Globus pallidus (tissue), 1 donor: Measurements from ENCODE around the gene IMPG1.
"Not testable (repeated sequence)": the region's sequence is repeated elsewhere in the genome, so short reads cannot be mapped to it uniquely, and the experiment has no call there.

Source experiments
- DNase-seq: peaks from one replicate; pipeline ENCODE4 v3.0.0-alpha.2; 2015; ENCODE audit warnings: low spot score

IMPG1 gene

GRCh38 chr6:75946146-75946831 is 126.2 kb downstream of the IMPG1 start:
- DNase-seq = no peak

GRCh38 chr6:75943381-75943780 is 129.1 kb downstream of the IMPG1 start:
- DNase-seq = no peak

GRCh38 chr6:75941509-75941908 is 131.0 kb downstream of the IMPG1 start:
- no peak for DNase-seq

- no peak for DNase-seq
Measured at GRCh38 chr6:75940564-75940963, 131.9 kb downstream of the IMPG1 start.

- no peak for DNase-seq
Measured at GRCh38 chr6:75937846-75938245, 134.6 kb downstream of the IMPG1 start.

- DNase-seq = no peak
Measured at GRCh38 chr6:75936682-75937081, 135.8 kb downstream of the IMPG1 start.

GRCh38 chr6:75935473-75935793 is 137.0 kb downstream of the IMPG1 start:
- DNase-seq = no peak

GRCh38 chr6:75934643-75935472 is 137.6 kb downstream of the IMPG1 start:
- peak; percentile 67 for DNase-seq

- no peak for DNase-seq
Measured at GRCh38 chr6:75933387-75933975, 139.0 kb downstream of the IMPG1 start.

- DNase-seq = peak; percentile 19
Measured at GRCh38 chr6:75932067-75932466, 140.4 kb downstream of the IMPG1 start.

GRCh38 chr6:75931011-75931680 is 141.3 kb downstream of the IMPG1 start:
- DNase-seq = no peak

GRCh38 chr6:75926293-75927168 is 145.9 kb downstream of the IMPG1 start:
- DNase-seq = no peak

GRCh38 chr6:75922226-75922625 is 150.2 kb downstream of the IMPG1 start:
- no peak for DNase-seq

- DNase-seq = no peak
Measured at GRCh38 chr6:75913040-75913439, 159.4 kb downstream of the IMPG1 start.

GRCh38 chr6:75907444-75907843 is 165.0 kb downstream of the IMPG1 start:
- DNase-seq = no peak

GRCh38 chr6:75906871-75907270 is 165.6 kb downstream of the IMPG1 start:
- no peak for DNase-seq

- not testable (repeated sequence) for DNase-seq
Measured at GRCh38 chr6:75905129-75905528, 167.3 kb downstream of the IMPG1 start.

- not testable (repeated sequence) for DNase-seq
Measured at GRCh38 chr6:75900216-75900615, 172.2 kb downstream of the IMPG1 start.

- no peak for DNase-seq
Measured at GRCh38 chr6:75896526-75896925, 175.9 kb downstream of the IMPG1 start.

GRCh38 chr6:75893776-75894152 is 178.7 kb downstream of the IMPG1 start:
- no peak for DNase-seq

GRCh38 chr6:75893058-75893775 is 179.2 kb downstream of the IMPG1 start:
- DNase-seq = peak; percentile 68
